ENCODE data around the gene ALPK3. TPM values are rescaled to one million over a fixed set of nuclear protein-coding genes. Genes with fewer than 3 reads are reported as not detected.
A peak's percentile ranks its signal among the peaks of the same experiment; 100 is the strongest.

The ALPK3 gene
- total RNA-seq, 2 experiments from 2014 or later: 0.05 TPM

GRCh38 chr15:84824260-84825007 lies 7.3 kb downstream of the ALPK3 start:
- Mint-ChIP-seq H3K9me3 (ENCODE audit: low read depth) (no peaks in the 10 kb centered on the region), H3K27ac (no peak overlapping the region), H3K36me3 (ENCODE audit: low read depth) (no peaks in the 10 kb centered on the region), H3K27me3 (no peaks in the 10 kb centered on the region), H3K4me1 (no peaks in the 10 kb centered on the region), H3K4me3 (no peak overlapping the region)
- intact Hi-C loops (cut with DNase I, micrococcal nuclease): no loop called here
- ChIA-PET CTCF (interaction anchor here (0.6 to 1.7 kb wide), 4 partner anchors 13 to 104 kb away, joined by 3 to 4 read pairs (median 3); no protein-coding TSS in a partner anchor), POLR2A (no interaction called here)
- DNase-seq (no peak), ATAC-seq (no peak)

GRCh38 chr15:84826369-84826823 lies 9.2 kb downstream of the ALPK3 start:
- Mint-ChIP-seq H3K9me3 (ENCODE audit: low read depth) (no peaks in the 10 kb centered on the region), H3K4me1 (no peaks in the 10 kb centered on the region), H3K27ac (no peak overlapping the region), H3K36me3 (ENCODE audit: low read depth) (no peaks in the 10 kb centered on the region), H3K27me3 (no peaks in the 10 kb centered on the region), H3K4me3 (no peak overlapping the region)
- intact Hi-C loops (cut with DNase I, micrococcal nuclease): loop anchor here in 1 of 2 experiments (2.0 kb wide), 1 partner anchor 52 kb away; no protein-coding TSS in a partner anchor
- DNase-seq (peak; percentile 59), ATAC-seq (peak; percentile 44)
- ChIA-PET POLR2A (no interaction called here), CTCF (interaction anchor here (0.8 to 1.5 kb wide), 2 partner anchors 102 to 239 kb away, joined by 3 read pairs; no protein-coding TSS in a partner anchor)

GRCh38 chr15:84827246-84827645 lies 10.1 kb downstream of the ALPK3 start:
- Mint-ChIP-seq H3K36me3 (ENCODE audit: low read depth) (no peaks in the 10 kb centered on the region), H3K4me1 (no peaks in the 10 kb centered on the region), H3K27ac (no peak overlapping the region), H3K4me3 (no peak overlapping the region), H3K9me3 (ENCODE audit: low read depth) (no peaks in the 10 kb centered on the region), H3K27me3 (no peaks in the 10 kb centered on the region)
- ChIA-PET POLR2A (interaction anchor here (0.6 kb wide), 1 partner anchor 72 kb away, joined by 3 read pairs; no protein-coding TSS in a partner anchor), CTCF (interaction anchor here (0.8 kb wide), 1 partner anchor 240 kb away, joined by 3 read pairs; no protein-coding TSS in a partner anchor)
- intact Hi-C loops (cut with DNase I, micrococcal nuclease): loop anchor here in 1 of 2 experiments (2.0 kb wide), 1 partner anchor 52 kb away; no protein-coding TSS in a partner anchor
- no peak for ATAC-seq
- no peak for DNase-seq

GRCh38 chr15:84828086-84828908 lies 11.1 kb downstream of the ALPK3 start:
- H3K36me3 Mint-ChIP-seq (ENCODE audit: low read depth): no peaks in the 10 kb centered on the region
- POLR2A ChIA-PET: no interaction called here
- CTCF ChIA-PET: interaction anchor here (0.8 to 0.9 kb wide), 6 partner anchors 9 to 241 kb away, joined by 3 to 5 read pairs (median 3); no protein-coding TSS in a partner anchor

GRCh38 chr15:84829428-84829827 lies 12.3 kb downstream of the ALPK3 start:
- Mint-ChIP-seq H3K27ac (no peak overlapping the region), H3K27me3 (no peaks in the 10 kb centered on the region), H3K9me3 (ENCODE audit: low read depth) (no peaks in the 10 kb centered on the region), H3K36me3 (ENCODE audit: low read depth) (no peaks in the 10 kb centered on the region), H3K4me3 (no peak overlapping the region), H3K4me1 (no peaks in the 10 kb centered on the region)
- CTCF ChIA-PET: interaction anchor here (0.8 to 0.9 kb wide), 3 partner anchors 32 to 242 kb away, joined by 3 to 5 read pairs (median 3); no protein-coding TSS in a partner anchor
- no peak for ATAC-seq
- POLR2A ChIA-PET: no interaction called here
- intact Hi-C loops (cut with DNase I, micrococcal nuclease): no loop called here
- DNase-seq: no peak

More at GRCh38 chr15:84828086-84828908, 11.1 kb downstream of the ALPK3 start:
- ATAC-seq (no peak), DNase-seq (no peak)
- no peaks in the 10 kb centered on the region for H3K9me3 Mint-ChIP-seq (ENCODE audit: low read depth)
- H3K4me3 Mint-ChIP-seq: no peak overlapping the region
- no peak overlapping the region for H3K27ac Mint-ChIP-seq
- intact Hi-C loops (cut with DNase I, micrococcal nuclease): no loop called here
- no peaks in the 10 kb centered on the region for H3K4me1 Mint-ChIP-seq
- no peaks in the 10 kb centered on the region for H3K27me3 Mint-ChIP-seq

GRCh38 chr15:84830036-84830435 lies 12.9 kb downstream of the ALPK3 start:
- POLR2A ChIA-PET: no interaction called here
- intact Hi-C loops (cut with DNase I, micrococcal nuclease): loop anchor here in 1 of 2 experiments (5.0 kb wide), 1 partner anchor 233 kb away; no protein-coding TSS in a partner anchor

GRCh38 chr15:84831028-84831427 lies 13.9 kb downstream of the ALPK3 start:
- no peak for DNase-seq
- no peak for ATAC-seq
- no peaks in the 10 kb centered on the region for H3K4me1 Mint-ChIP-seq
- intact Hi-C loops (cut with DNase I, micrococcal nuclease): loop anchor here in 1 of 2 experiments (5.0 kb wide), 1 partner anchor 234 kb away; no protein-coding TSS in a partner anchor
- H3K4me3 Mint-ChIP-seq: no peak overlapping the region
- POLR2A ChIA-PET: no interaction called here
- CTCF ChIA-PET: interaction anchor here (1.0 kb wide), 1 partner anchor 25 kb away, joined by 3 read pairs; no protein-coding TSS in a partner anchor
- H3K27ac Mint-ChIP-seq: no peak overlapping the region
- H3K27me3 Mint-ChIP-seq: no peaks in the 10 kb centered on the region
- H3K9me3 Mint-ChIP-seq (ENCODE audit: low read depth): no peaks in the 10 kb centered on the region
- no peaks in the 10 kb centered on the region for H3K36me3 Mint-ChIP-seq (ENCODE audit: low read depth)

More at GRCh38 chr15:84830036-84830435, 12.9 kb downstream of the ALPK3 start:
- no peak for ATAC-seq
- CTCF ChIA-PET: no interaction called here
- H3K27me3 Mint-ChIP-seq: no peaks in the 10 kb centered on the region
- H3K36me3 Mint-ChIP-seq (ENCODE audit: low read depth): no peaks in the 10 kb centered on the region
- no peak for DNase-seq
- no peak overlapping the region for H3K27ac Mint-ChIP-seq
- no peaks in the 10 kb centered on the region for H3K9me3 Mint-ChIP-seq (ENCODE audit: low read depth)
- no peaks in the 10 kb centered on the region for H3K4me1 Mint-ChIP-seq
- H3K4me3 Mint-ChIP-seq: no peak overlapping the region

GRCh38 chr15:84831613-84832012 lies 14.5 kb downstream of the ALPK3 start:
- H3K27me3 Mint-ChIP-seq: no peaks in the 10 kb centered on the region
- POLR2A ChIA-PET: no interaction called here
- H3K27ac Mint-ChIP-seq: no peak overlapping the region
- no peak for ATAC-seq
- intact Hi-C loops (cut with DNase I, micrococcal nuclease): loop anchor here in 1 of 2 experiments (5.0 kb wide), 1 partner anchor 234 kb away; no protein-coding TSS in a partner anchor
- CTCF ChIA-PET: interaction anchor here (1.0 kb wide), 1 partner anchor 26 kb away, joined by 3 read pairs; no protein-coding TSS in a partner anchor
- no peaks in the 10 kb centered on the region for H3K9me3 Mint-ChIP-seq (ENCODE audit: low read depth)
- H3K4me1 Mint-ChIP-seq: no peaks in the 10 kb centered on the region
- DNase-seq: no peak
- H3K36me3 Mint-ChIP-seq (ENCODE audit: low read depth): no peaks in the 10 kb centered on the region
- no peak overlapping the region for H3K4me3 Mint-ChIP-seq

GRCh38 chr15:84832448-84833040 lies 15.4 kb downstream of the ALPK3 start:
- ChIA-PET CTCF (no interaction called here), POLR2A (no interaction called here)
- Mint-ChIP-seq H3K27ac (no peak overlapping the region), H3K9me3 (ENCODE audit: low read depth) (no peaks in the 10 kb centered on the region), H3K4me1 (no peaks in the 10 kb centered on the region), H3K4me3 (no peak overlapping the region), H3K27me3 (no peaks in the 10 kb centered on the region), H3K36me3 (ENCODE audit: low read depth) (no peaks in the 10 kb centered on the region)
- intact Hi-C loops (cut with DNase I, micrococcal nuclease): loop anchor here in 1 of 2 experiments (5.0 kb wide), 1 partner anchor 235 kb away; no protein-coding TSS in a partner anchor
- DNase-seq (no peak), ATAC-seq (no peak)

- DNase-seq (no peak), ATAC-seq (no peak)
- H3K36me3 Mint-ChIP-seq (ENCODE audit: low read depth): no peaks in the 10 kb centered on the region
- no peak overlapping the region for H3K27ac Mint-ChIP-seq
- H3K9me3 Mint-ChIP-seq (ENCODE audit: low read depth): no peaks in the 10 kb centered on the region
- intact Hi-C loops (cut with DNase I, micrococcal nuclease): loop anchor here in 1 of 2 experiments (5.0 kb wide), 1 partner anchor 236 kb away; no protein-coding TSS in a partner anchor
- no peak overlapping the region for H3K4me3 Mint-ChIP-seq
- CTCF ChIA-PET: interaction anchor here (1.2 to 1.3 kb wide), 2 partner anchors 12 to 20 kb away, joined by 3 to 6 read pairs; no protein-coding TSS in a partner anchor
- POLR2A ChIA-PET: no interaction called here
- no peaks in the 10 kb centered on the region for H3K27me3 Mint-ChIP-seq
- H3K4me1 Mint-ChIP-seq: no peaks in the 10 kb centered on the region
Measured at GRCh38 chr15:84833447-84834228, 16.5 kb downstream of the ALPK3 start.
